K562 (cell line): ENCODE results near the gene HSPA1L. TPM values are rescaled to one million over a fixed set of nuclear protein-coding genes. Genes with fewer than 3 reads are reported as not detected.

Source experiments
- E2F3 ChIP-seq: fragments of 250-450 bp; sonication (Bioruptor Pico); IDR thresholded peaks from 2 replicates; pipeline ENCODE4 v1.4.0; 2020; ENCODE audit warnings: mild to moderate bottlenecking
- ESRRA ChIP-seq: fragments of 450-650 bp; IDR thresholded peaks from 2 replicates; pipeline ENCODE4 v1.6.1; 2014; ENCODE audit warnings: low read depth, mild to moderate bottlenecking, moderate library complexity, borderline replicate concordance
- ETV6 ChIP-seq, 3 experiments: fragments of 150-350 bp in 1 of 3; sonication (generic) in 1 of 3; formaldehyde crosslinking in 1 of 3; IDR thresholded peaks; 2 replicates each; pipeline versions ENCODE4 v1.6.1 to v1.8.0; 2014 to 2022; ENCODE audit warnings: borderline replicate concordance in 2 of 3, low read depth in 2 of 3, antibody characterized with exemption in 1 of 3, low read length in 1 of 3, mild to moderate bottlenecking in 1 of 3, missing genetic modification reagents in 1 of 3
- MCM5 ChIP-seq: fragments of 450-650 bp; IDR thresholded peaks from 2 replicates; pipeline ENCODE4 v1.6.1; 2016; ENCODE audit warnings: low read depth
- RERE ChIP-seq: sonication (generic); formaldehyde crosslinking; IDR thresholded peaks from 2 replicates; pipeline ENCODE4 v1.8.0; 2023; ENCODE audit warnings: missing genetic modification reagents, mild to moderate bottlenecking, borderline replicate concordance
- REST ChIP-seq, 2 experiments: fragments of 450-650 bp; formaldehyde crosslinking in 1 of 2; IDR thresholded peaks; 2 replicates each; pipeline versions ENCODE4 v1.4.0 to v1.6.1; 2014 to 2020; ENCODE audit warnings: mild to moderate bottlenecking in 2 of 2, borderline replicate concordance in 1 of 2, low read depth in 1 of 2
- SP1 ChIP-seq: sonication (generic); formaldehyde crosslinking; IDR thresholded peaks from 2 replicates; pipeline ENCODE4 v1.8.1; 2022; ENCODE audit warnings: mild to moderate bottlenecking, missing genetic modification reagents
- SRSF1 ChIP-seq: fragments of 200-400 bp; formaldehyde crosslinking; IDR thresholded peaks from 2 replicates; pipeline ENCODE4 v1.6.1; 2017; ENCODE audit warnings: mild to moderate bottlenecking, low read depth, low read length, moderate library complexity
- USF1 ChIP-seq: sonication (generic); formaldehyde crosslinking; IDR thresholded peaks from 2 replicates; pipeline ENCODE4 v1.9.0; 2022; ENCODE audit warnings: mild to moderate bottlenecking, missing genetic modification reagents
- ZNF395 ChIP-seq: fragments of 200-800 bp; sonication (Bioruptor generic); IDR thresholded peaks from 2 replicates; pipeline ENCODE4 v1.6.1; 2017; ENCODE audit warnings: missing genetic modification characterization, missing compliant biosample characterization
- polyA plus RNA-seq, 8 experiments: library from polyadenylated mRNA; depleted of rRNA in 4 of 8; stranded (reverse) in 5 of 8; unstranded in 3 of 8; fragments of >200 nt; fragmentation: Nextera tagmentation in 2 of 8; fragmentation: Illumina TruSeq in 1 of 8; extraction: Ambion mirVana in 2 of 8; extraction: Trizol in 1 of 8; gene quantifications; 2 replicates each; pipeline versions ENCODE4 v1.2.1 to v1.2.3, GENCODE V29; 2011 to 2014; ENCODE audit warnings: inconsistent platforms in 1 of 8, missing spikeins in 1 of 8
- total RNA-seq, 7 experiments: library from RNA; depleted of rRNA in 6 of 7; stranded (reverse); fragments of >200 nt in 6 of 7; fragmentation: Illumina TruSeq in 2 of 7; extraction: Trizol in 2 of 7; gene quantifications; 2 replicates each; pipeline versions ENCODE4 v1.2.1 to v1.2.3, GENCODE V29; 2011 to 2021; ENCODE audit warnings: low replicate concordance in 1 of 7

HSPA1L gene
- total and polyA plus RNA-seq, 9 of the 15 experiments (the other 6 are each of a cell fraction or from before 2014, with no cell fraction given): 0.14 to 2.1 (median 1.3) TPM

GRCh38 chr6:31826793-31827285 is 11.8 kb upstream of the HSPA1L start (continued):
- TF ChIP-seq RERE (CRISPR knock-in tag) (no peak), ETV6 (IDR thresholded peaks at IDR 0.05; ENCODE audit: borderline replicate concordance in 1 of 2, low read depth in 2 of 2, low read length in 1 of 2) (no peak), ETV6 (CRISPR knock-in tag; IDR thresholded peaks at IDR 0.05; ENCODE audit: borderline replicate concordance) (no peak), MCM5 (no peak), E2F3 (CRISPR knock-in tag) (no peak), SP1 (CRISPR knock-in tag) (no peak), ZNF395 (CRISPR knock-in tag) (no peak), ESRRA (no peak), SRSF1 (no peak), REST (IDR thresholded peaks at IDR 0.05; ENCODE audit: borderline replicate concordance) (no peak), REST (CRISPR knock-in tag; IDR thresholded peaks at IDR 0.05; ENCODE audit: low read depth) (peak; percentile 80), USF1 (CRISPR knock-in tag) (no peak)
